GM19025 (cell line): ENCODE results near the gene FICD.
"Not testable (repeated sequence)": the region's sequence is repeated elsewhere in the genome, so short reads cannot be mapped to it uniquely, and the experiment has no call there.

Experiments
- ATAC-seq: cut with Tn5 transposase; IDR thresholded peaks from one replicate; pipeline ENCODE4 v1.9.1; 2021; ENCODE audit warnings: mild to moderate bottlenecking, low read depth, moderate library complexity; ENCODE audit not compliant: unreplicated experiment

Gene FICD

GRCh38 chr12:108514973-108515814, at the start of gene FICD:
Gene FICD, plus strand, starts transcription at chr12:108515277. Its CDS starts 1,696 bp downstream, at chr12:108516973.
- ATAC-seq: peak; percentile 87

GRCh38 chr12:108465417-108465816, 49.7 kb upstream of the FICD start:
- no peak for ATAC-seq

DNA sequence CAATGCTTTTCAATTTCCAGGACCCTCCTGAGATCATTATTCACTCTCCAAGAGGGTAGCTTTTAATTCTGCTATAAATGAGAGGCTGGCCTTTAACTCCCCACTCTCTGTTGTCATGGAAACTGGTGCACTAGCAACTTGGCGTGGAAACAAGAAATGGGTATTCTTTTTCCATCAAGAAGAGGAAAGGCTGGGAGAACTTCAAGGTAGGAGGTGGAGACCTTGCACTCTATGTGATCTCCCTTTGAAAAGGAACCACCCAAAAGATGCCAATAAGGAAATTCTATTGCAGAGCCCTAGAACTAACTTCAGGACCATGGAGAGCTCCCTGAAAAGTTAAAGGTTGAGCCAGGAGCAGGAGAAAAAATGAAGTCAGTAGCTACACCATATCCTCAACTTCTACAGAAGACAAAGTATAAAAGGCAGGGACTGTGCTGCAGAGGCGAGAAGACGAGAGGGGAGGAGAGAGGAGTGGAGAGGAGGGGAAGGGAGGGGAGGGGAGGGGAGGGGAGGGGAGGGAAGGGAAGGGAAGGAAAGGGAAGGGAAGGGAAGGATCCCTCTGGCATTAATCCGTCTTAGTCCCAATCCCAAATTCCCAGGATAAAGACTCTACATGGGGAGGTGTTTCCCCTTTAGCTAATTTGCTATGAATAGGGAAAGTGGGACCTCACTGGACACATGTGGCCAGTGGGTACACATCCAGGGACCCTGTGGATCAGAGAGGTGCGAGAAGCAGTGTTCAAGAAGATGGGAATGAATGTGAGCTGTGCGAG, 46.7 kb upstream of the FICD start:
- ATAC-seq: no peak

DNA sequence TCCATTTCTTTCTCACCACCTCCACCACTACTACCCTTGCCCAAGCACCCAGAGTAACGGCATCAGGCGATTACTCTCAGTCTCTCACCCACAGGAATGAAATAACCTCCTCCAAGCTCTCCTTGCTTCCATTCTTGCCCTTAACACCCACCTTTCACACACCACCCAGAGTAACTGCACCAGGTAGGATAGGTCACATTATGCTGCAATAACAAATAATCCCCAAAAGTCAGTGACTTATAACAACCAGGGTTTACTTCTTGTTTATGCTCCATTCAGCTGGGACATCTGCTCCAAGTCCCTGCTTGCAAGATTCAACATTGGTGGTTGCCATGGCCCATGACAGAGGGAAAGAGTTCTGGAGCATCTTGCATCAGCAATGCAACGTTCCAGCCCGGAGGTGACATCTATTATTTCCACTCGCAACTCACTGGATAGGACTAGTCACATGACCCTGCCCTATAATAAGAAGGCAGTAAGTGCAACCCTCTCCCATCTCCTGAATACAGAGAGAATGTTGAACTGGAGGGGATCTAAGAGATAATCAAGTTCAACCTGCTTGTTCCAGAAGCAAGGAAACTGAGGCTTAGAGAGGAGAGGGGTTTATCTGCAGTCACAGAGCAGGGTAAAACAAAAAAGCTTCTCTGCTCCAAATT, 41.5 kb upstream of the FICD start:
- ATAC-seq: no peak

GRCh38 chr12:108475396-108475795, 39.7 kb upstream of the FICD start:
- ATAC-seq: no peak

GRCh38 chr12:108477055-108477880, 37.8 kb upstream of the FICD start:
- no peak for ATAC-seq

GRCh38 chr12:108477881-108478259, 37.2 kb upstream of the FICD start:
- ATAC-seq: no peak

- no peak for ATAC-seq
Observed at GRCh38 chr12:108478611-108479206, 36.4 kb upstream of the FICD start.

DNA sequence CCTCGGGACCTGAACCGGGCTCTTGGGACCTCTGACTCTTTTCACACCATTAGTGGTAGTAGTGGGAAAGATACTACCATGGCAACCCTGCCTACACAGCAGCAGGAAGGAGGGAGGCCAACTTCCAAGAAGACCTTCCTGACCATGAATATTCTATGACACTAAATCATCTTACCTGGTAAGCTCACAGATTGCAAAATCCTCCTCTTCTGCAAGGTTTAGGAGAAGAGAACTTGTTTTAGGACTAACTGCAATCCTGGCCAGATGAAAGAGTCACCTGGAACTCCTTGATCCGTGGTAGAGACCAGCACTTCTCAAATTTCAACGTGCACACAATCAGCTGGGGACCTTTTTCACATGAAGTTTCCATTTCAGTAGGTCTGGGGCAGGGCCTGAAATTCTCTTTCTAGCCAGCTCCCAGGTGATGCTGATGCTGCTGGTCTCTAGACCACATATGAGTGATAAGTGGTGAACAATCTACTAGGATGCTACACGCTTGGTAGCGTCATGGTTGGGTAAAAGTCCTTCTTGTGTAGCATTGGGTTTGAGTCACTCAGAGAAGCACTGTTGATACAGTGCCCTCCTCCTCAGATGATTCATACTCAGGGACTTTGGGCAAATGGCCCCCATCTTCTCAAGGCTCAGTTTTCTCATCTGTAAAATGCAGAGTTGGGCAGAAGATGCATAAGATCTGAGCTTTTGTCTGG, 35.6 kb upstream of the FICD start:
- no peak for ATAC-seq

DNA sequence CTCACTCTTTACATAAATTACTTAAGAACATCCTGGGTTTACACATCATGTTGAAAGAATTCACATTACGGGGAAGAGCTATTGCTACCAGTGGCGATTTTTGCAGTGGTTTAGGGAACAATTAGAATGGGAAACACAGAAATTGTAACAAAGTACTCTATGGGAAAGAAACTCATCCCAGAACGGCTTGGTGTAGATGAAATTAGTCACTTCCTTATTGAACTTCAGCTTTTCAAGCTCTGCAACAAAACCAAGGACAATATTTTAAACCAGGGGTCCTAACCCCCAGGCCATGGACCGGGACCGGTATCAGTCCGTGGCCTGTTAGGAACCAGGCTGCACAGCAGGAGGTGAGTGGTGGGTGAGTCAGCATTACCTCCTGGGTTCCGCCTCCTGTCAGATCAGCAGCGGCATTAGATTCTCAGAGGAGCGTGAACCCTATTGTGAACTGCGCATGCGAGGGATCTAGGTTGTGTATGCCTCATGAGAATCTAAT, 32.3 kb upstream of the FICD start:
- no peak for ATAC-seq

GRCh38 chr12:108483213-108484059, 31.6 kb upstream of the FICD start:
- ATAC-seq: no peak

- no peak for ATAC-seq
Observed at GRCh38 chr12:108484431-108484830, 30.6 kb upstream of the FICD start.

DNA sequence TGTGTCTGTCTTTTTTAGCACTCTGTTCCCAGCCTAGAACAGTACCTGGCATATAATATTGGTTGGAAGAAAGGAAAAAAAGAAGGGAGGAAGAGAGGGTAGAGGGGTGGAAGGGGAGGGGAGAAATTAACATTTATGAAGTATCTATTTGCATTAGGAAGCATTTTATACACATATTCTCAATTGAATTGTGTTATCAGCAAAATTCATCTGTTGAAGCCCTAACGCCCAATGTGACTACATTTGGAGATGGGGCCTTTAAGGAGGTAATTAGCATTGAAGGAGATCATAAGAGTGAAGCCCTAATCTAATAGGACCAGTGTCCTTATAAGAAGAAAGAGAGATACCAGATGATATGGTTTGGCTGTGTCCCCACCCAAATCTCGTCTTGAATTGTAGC, 30.2 kb upstream of the FICD start:
- ATAC-seq: no peak

DNA sequence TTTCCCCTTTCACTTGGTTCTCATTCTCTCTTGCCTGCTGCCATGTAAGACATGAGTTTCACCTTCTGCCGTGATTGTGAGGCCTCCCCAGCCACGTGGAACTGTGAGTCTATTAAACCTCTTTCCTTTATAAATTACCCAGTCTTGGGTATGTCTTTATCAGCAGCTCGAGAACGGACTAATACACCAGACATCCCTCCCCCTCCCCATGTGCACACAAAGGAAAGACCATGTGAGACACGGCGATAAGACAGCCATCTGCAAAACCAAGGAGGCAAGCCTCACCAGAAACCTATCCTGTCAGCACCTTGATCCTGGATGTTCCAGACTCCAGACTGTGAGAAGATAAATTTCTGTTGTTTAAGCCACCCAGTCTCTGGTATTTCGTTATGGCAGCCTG, 29.7 kb upstream of the FICD start:
- ATAC-seq: not testable (repeated sequence)

- ATAC-seq: not testable (repeated sequence)
Observed at GRCh38 chr12:108487029-108487428, 28.0 kb upstream of the FICD start.

- ATAC-seq: no peak
Observed at GRCh38 chr12:108491256-108491655, 23.8 kb upstream of the FICD start.

DNA sequence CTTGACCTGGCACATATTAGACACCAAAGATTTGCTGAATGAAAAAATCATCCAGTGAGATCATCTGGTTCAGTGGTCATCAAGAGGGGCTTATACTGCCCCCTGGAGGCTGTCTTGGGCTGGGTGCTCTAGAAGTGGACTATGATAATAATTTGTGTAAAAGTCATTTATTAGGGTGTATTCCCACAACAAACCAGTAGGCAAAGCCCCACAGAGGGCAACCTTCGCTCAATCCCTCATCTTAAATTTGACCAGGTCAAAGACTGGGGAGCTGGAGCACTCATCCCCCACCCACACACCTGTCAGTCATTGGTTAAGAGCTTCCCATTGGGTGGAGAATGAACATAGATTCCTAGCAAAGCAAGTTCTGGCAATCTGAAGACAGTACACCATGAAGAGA, 20.0 kb upstream of the FICD start:
- ATAC-seq: no peak

DNA sequence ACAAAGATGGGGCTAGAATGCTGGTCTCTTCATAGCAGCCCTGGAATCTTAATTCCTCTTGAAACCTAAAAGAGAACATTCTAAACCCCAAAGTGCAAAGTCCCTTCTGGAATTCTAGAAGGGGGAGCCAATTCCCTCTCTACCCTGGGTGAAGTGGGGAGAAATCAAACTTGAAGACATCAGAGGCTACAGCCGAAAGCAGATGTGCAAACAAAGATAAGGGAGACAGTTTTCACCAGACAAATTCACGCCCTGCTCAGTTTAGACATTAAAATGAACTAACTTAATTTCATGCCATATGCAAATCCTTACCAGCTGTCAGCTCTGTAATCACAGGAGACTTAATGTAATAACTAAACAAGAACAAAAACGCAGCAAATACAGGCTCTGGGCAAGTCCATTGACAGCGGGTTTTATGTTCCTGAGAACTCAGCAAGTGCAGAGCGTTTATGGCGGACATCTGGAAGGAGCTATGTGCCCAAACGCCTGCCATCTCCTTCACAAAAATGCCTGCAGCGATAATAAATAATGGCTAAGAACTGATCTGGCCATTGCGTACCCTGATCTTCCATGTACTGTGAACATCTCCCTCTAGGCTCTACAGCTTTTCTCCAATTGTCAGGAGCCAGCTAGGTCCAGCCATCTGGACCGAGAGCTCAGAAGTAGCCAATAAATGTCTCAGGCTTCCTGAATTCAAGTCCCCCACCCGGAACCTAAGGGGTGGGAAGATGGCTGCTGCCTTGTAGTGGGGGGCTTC, 19.1 kb upstream of the FICD start:
- ATAC-seq: no peak
